K562 (cell line): ENCODE data around the gene INSIG1. TPM values are rescaled to one million over a fixed set of nuclear protein-coding genes. Genes with fewer than 3 reads are reported as not detected.

Experiments
- CEBPZ ChIP-seq: fragments of 150-350 bp; IDR thresholded peaks from 2 replicates; pipeline ENCODE4 v1.6.1; 2014; ENCODE audit warnings: low read depth, mild to moderate bottlenecking, low read length, borderline replicate concordance
- CHCHD3 ChIP-seq: fragments of 250-450 bp; sonication (Bioruptor Pico); IDR thresholded peaks from 2 replicates; pipeline ENCODE4 v2.1.2; 2022; ENCODE audit warnings: mild to moderate bottlenecking
- ESRRB ChIP-seq: fragments of 250-450 bp; sonication (Bioruptor Pico); IDR thresholded peaks from 2 replicates; pipeline ENCODE4 v1.5.0; 2020; ENCODE audit warnings: mild to moderate bottlenecking, moderate library complexity, borderline replicate concordance
- GATA2 ChIP-seq: sonication (generic); formaldehyde crosslinking; IDR thresholded peaks from 2 replicates; pipeline ENCODE4 v1.4.0; 2020; ENCODE audit warnings: mild to moderate bottlenecking, missing genetic modification reagents
- GATAD2A ChIP-seq: fragments of 450-650 bp; IDR thresholded peaks from 2 replicates; pipeline ENCODE4 v1.6.1; 2017
- HDAC8 ChIP-seq: fragments of 450-650 bp; IDR thresholded peaks from 2 replicates; pipeline ENCODE4 v1.6.1; 2016; ENCODE audit warnings: mild to moderate bottlenecking, missing genetic modification characterization, moderate library complexity, missing compliant biosample characterization
- MYBL2 ChIP-seq, 2 experiments: fragments of 450-650 bp in 1 of 2; sonication (generic) in 1 of 2; formaldehyde crosslinking in 1 of 2; IDR thresholded peaks; 2 replicates each; pipeline versions ENCODE4 v1.6.1 to v1.8.1; 2017 to 2022; ENCODE audit warnings: borderline replicate concordance in 1 of 2, inconsistent platforms in 1 of 2, low read depth in 1 of 2, mild to moderate bottlenecking in 1 of 2, missing genetic modification reagents in 1 of 2, moderate library complexity in 1 of 2
- NCOA6 ChIP-seq: fragments of 450-650 bp; IDR thresholded peaks from 2 replicates; pipeline ENCODE4 v1.6.1; 2017; ENCODE audit warnings: mild to moderate bottlenecking
- POLR2AphosphoS5 ChIP-seq: IDR thresholded peaks from 2 replicates; pipeline ENCODE4 v1.6.1; 2011; ENCODE audit warnings: mild to moderate bottlenecking, low read depth, low read length, moderate library complexity; ENCODE audit not compliant: control insufficient read depth, insufficient read depth
- POLR2H ChIP-seq: IDR thresholded peaks from 2 replicates; pipeline ENCODE4 v1.6.1; 2016; ENCODE audit warnings: missing genetic modification characterization, low read depth, mild to moderate bottlenecking, control low read depth, missing compliant biosample characterization, moderate library complexity
- RB1 ChIP-seq: fragments of 450-650 bp; IDR thresholded peaks from 2 replicates; pipeline ENCODE4 v1.6.1; 2017; ENCODE audit warnings: low read depth, mild to moderate bottlenecking
- SMARCA5 ChIP-seq: fragments of 450-650 bp; IDR thresholded peaks from 2 replicates; pipeline ENCODE4 v1.6.1; 2016
- TCFL5 ChIP-seq: fragments of 250-450 bp; sonication (Bioruptor Pico); conservative IDR thresholded peaks from 2 replicates; pipeline ENCODE4 v1.6.1; 2021; ENCODE audit warnings: mild to moderate bottlenecking, moderate library complexity, matching md5 sums
- TEAD2 ChIP-seq: fragments of 450-650 bp; IDR thresholded peaks from 2 replicates; pipeline ENCODE4 v1.6.1; 2016; ENCODE audit warnings: missing genetic modification characterization, control low read depth, missing compliant biosample characterization
- ZNF175 ChIP-seq: fragments of 200-800 bp; sonication (Bioruptor generic); IDR thresholded peaks from 2 replicates; pipeline ENCODE4 v1.6.1; 2016; ENCODE audit warnings: low read depth, mild to moderate bottlenecking, missing genetic modification characterization, missing compliant biosample characterization
- ZNF444 ChIP-seq: fragments of 250-450 bp; sonication (Bioruptor Pico); IDR thresholded peaks from 2 replicates; pipeline ENCODE4 v1.4.0; 2020; ENCODE audit warnings: mild to moderate bottlenecking, moderate library complexity
- polyA plus RNA-seq, 8 experiments: library from polyadenylated mRNA; depleted of rRNA in 4 of 8; stranded (reverse) in 5 of 8; unstranded in 3 of 8; fragments of >200 nt; fragmentation: Nextera tagmentation in 2 of 8; fragmentation: Illumina TruSeq in 1 of 8; extraction: Ambion mirVana in 2 of 8; extraction: Trizol in 1 of 8; gene quantifications; 2 replicates each; pipeline versions ENCODE4 v1.2.1 to v1.2.3, GENCODE V29; 2011 to 2014; ENCODE audit warnings: inconsistent platforms in 1 of 8, missing spikeins in 1 of 8
- total RNA-seq, 7 experiments: library from RNA; depleted of rRNA in 6 of 7; stranded (reverse); fragments of >200 nt in 6 of 7; fragmentation: Illumina TruSeq in 2 of 7; extraction: Trizol in 2 of 7; gene quantifications; 2 replicates each; pipeline versions ENCODE4 v1.2.1 to v1.2.3, GENCODE V29; 2011 to 2021; ENCODE audit warnings: low replicate concordance in 1 of 7
- TF ChIP-seq, protein P1 (sequence below): fragments of 450-650 bp; IDR thresholded peaks from 2 replicates; pipeline ENCODE4 v1.6.1; 2018; ENCODE audit not compliant: partially characterized antibody

INSIG1 gene
- total and polyA plus RNA-seq, 9 of the 15 experiments (the other 6 are each of a cell fraction or from before 2014, with no cell fraction given), result 57.1 to 787 (median 238) TPM

- peak; percentile 95 for TF ChIP-seq RB1
- no peak for TF ChIP-seq MYBL2 (IDR thresholded peaks at IDR 0.05; ENCODE audit: low read depth)
- TF ChIP-seq MYBL2 (CRISPR knock-in tag; IDR thresholded peaks at IDR 0.05; ENCODE audit: borderline replicate concordance), result no peak
- TF ChIP-seq CEBPZ, result no peak
- no peak for TF ChIP-seq NCOA6
- no peak for TF ChIP-seq GATA2
- TF ChIP-seq TEAD2 (tag), result no peak
- TF ChIP-seq GATAD2A, result no peak
- TF ChIP-seq SMARCA5, result no peak
- TF ChIP-seq TCFL5 (CRISPR knock-in tag), result no peak
- no peak for TF ChIP-seq ZNF444 (CRISPR knock-in tag)
- no peak for TF ChIP-seq ESRRB (CRISPR knock-in tag)
- TF ChIP-seq ZNF175, result no peak
- no peak; the same call in 1 of the 2 replicates for TF ChIP-seq HDAC8 (tag)
- TF ChIP-seq CHCHD3, result 0 out of 2 replicates have a peak, but pooled peaks have one; percentile 32
- peak; percentile 89 for TF ChIP-seq POLR2AphosphoS5
- TF ChIP-seq POLR2H (tag), result peak; percentile 92
- TF ChIP-seq, protein P1, sequence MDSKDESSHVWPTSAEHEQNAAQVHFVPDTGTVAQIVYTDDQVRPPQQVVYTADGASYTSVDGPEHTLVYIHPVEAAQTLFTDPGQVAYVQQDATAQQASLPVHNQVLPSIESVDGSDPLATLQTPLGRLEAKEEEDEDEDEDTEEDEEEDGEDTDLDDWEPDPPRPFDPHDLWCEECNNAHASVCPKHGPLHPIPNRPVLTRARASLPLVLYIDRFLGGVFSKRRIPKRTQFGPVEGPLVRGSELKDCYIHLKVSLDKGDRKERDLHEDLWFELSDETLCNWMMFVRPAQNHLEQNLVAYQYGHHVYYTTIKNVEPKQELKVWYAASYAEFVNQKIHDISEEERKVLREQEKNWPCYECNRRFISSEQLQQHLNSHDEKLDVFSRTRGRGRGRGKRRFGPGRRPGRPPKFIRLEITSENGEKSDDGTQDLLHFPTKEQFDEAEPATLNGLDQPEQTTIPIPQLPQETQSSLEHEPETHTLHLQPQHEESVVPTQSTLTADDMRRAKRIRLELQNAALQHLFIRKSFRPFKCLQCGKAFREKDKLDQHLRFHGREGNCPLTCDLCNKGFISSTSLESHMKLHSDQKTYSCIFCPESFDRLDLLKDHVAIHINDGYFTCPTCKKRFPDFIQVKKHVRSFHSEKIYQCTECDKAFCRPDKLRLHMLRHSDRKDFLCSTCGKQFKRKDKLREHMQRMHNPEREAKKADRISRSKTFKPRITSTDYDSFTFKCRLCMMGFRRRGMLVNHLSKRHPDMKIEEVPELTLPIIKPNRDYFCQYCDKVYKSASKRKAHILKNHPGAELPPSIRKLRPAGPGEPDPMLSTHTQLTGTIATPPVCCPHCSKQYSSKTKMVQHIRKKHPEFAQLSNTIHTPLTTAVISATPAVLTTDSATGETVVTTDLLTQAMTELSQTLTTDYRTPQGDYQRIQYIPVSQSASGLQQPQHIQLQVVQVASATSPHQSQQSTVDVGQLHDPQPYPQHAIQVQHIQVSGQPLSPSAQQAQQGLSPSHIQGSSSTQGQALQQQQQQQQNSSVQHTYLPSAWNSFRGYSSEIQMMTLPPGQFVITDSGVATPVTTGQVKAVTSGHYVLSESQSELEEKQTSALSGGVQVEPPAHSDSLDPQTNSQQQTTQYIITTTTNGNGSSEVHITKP, result no peak
Observed at GRCh38 chr7:155297517-155298287, at the start of gene INSIG1 (continued).
